ENCODE measurements around the gene TRIM14.

The TRIM14 gene

GRCh38 chr9:98118640-98119601 is at the start of gene TRIM14:
TRIM14 (minus strand) TSS chr9:98119222; CDS start chr9:98119188, 34 bp downstream.
- peak; percentile 53 for DNase-seq (ENCODE audit: low read depth)

GRCh38 chr9:98168153-98168780 is 49.2 kb upstream of the TRIM14 start:
- no peak for DNase-seq (ENCODE audit: low read depth)

GRCh38 chr9:98164912-98165311 is 45.9 kb upstream of the TRIM14 start:
- DNase-seq (ENCODE audit: low read depth), result no peak

GRCh38 chr9:98162613-98163012 is 43.6 kb upstream of the TRIM14 start:
- DNase-seq (ENCODE audit: low read depth), result no peak

GRCh38 chr9:98161851-98162250 is 42.8 kb upstream of the TRIM14 start:
- no peak for DNase-seq (ENCODE audit: low read depth)

GRCh38 chr9:98159790-98160189 is 40.8 kb upstream of the TRIM14 start:
- DNase-seq (ENCODE audit: low read depth), result no peak

- DNase-seq (ENCODE audit: low read depth), result no peak
Measured at GRCh38 chr9:98159301-98159700, 40.3 kb upstream of the TRIM14 start.

GRCh38 chr9:98158071-98158831 is 39.2 kb upstream of the TRIM14 start:
- no peak for DNase-seq (ENCODE audit: low read depth)

GRCh38 chr9:98157372-98157771 is 38.4 kb upstream of the TRIM14 start:
- DNase-seq (ENCODE audit: low read depth), result no peak

GRCh38 chr9:98154678-98155077 is 35.7 kb upstream of the TRIM14 start:
- DNase-seq (ENCODE audit: low read depth), result no peak

GRCh38 chr9:98152526-98152925 is 33.5 kb upstream of the TRIM14 start:
- DNase-seq (ENCODE audit: low read depth), result no peak

- DNase-seq (ENCODE audit: low read depth), result no peak
Measured at GRCh38 chr9:98150721-98151120, 31.7 kb upstream of the TRIM14 start.

GRCh38 chr9:98150164-98150563 is 31.1 kb upstream of the TRIM14 start:
- no peak for DNase-seq (ENCODE audit: low read depth)

GRCh38 chr9:98149422-98149821 is 30.4 kb upstream of the TRIM14 start:
- DNase-seq (ENCODE audit: low read depth), result no peak

- no peak for DNase-seq (ENCODE audit: low read depth)
Measured at GRCh38 chr9:98148486-98148885, 29.5 kb upstream of the TRIM14 start.

GRCh38 chr9:98147582-98147981 is 28.6 kb upstream of the TRIM14 start:
- no peak for DNase-seq (ENCODE audit: low read depth)

- no peak for DNase-seq (ENCODE audit: low read depth)
Measured at GRCh38 chr9:98146101-98146991, 27.3 kb upstream of the TRIM14 start.

GRCh38 chr9:98144631-98145030 is 25.6 kb upstream of the TRIM14 start:
- DNase-seq (ENCODE audit: low read depth), result no peak

- no peak for DNase-seq (ENCODE audit: low read depth)
Measured at GRCh38 chr9:98144076-98144475, 25.1 kb upstream of the TRIM14 start.

GRCh38 chr9:98142925-98143481 is 24.0 kb upstream of the TRIM14 start:
- DNase-seq (ENCODE audit: low read depth), result no peak

All from activated T-helper 9 cell treated with anti-CD3 and anti-CD28 coated beads, Interleukin-2, amount 50 U/mL, for 16 hours (primary cell).